Measurements from ENCODE around the gene MAP3K2. TPM values are rescaled to one million over a fixed set of nuclear protein-coding genes. Genes with fewer than 3 reads are reported as not detected.

The MAP3K2 gene
- total and polyA plus RNA-seq, 2 of the 8 experiments (the other 6 are each of a cell fraction or from before 2014, with no cell fraction given) = 2.0 to 23.2 TPM

- TF ChIP-seq, protein P1, sequence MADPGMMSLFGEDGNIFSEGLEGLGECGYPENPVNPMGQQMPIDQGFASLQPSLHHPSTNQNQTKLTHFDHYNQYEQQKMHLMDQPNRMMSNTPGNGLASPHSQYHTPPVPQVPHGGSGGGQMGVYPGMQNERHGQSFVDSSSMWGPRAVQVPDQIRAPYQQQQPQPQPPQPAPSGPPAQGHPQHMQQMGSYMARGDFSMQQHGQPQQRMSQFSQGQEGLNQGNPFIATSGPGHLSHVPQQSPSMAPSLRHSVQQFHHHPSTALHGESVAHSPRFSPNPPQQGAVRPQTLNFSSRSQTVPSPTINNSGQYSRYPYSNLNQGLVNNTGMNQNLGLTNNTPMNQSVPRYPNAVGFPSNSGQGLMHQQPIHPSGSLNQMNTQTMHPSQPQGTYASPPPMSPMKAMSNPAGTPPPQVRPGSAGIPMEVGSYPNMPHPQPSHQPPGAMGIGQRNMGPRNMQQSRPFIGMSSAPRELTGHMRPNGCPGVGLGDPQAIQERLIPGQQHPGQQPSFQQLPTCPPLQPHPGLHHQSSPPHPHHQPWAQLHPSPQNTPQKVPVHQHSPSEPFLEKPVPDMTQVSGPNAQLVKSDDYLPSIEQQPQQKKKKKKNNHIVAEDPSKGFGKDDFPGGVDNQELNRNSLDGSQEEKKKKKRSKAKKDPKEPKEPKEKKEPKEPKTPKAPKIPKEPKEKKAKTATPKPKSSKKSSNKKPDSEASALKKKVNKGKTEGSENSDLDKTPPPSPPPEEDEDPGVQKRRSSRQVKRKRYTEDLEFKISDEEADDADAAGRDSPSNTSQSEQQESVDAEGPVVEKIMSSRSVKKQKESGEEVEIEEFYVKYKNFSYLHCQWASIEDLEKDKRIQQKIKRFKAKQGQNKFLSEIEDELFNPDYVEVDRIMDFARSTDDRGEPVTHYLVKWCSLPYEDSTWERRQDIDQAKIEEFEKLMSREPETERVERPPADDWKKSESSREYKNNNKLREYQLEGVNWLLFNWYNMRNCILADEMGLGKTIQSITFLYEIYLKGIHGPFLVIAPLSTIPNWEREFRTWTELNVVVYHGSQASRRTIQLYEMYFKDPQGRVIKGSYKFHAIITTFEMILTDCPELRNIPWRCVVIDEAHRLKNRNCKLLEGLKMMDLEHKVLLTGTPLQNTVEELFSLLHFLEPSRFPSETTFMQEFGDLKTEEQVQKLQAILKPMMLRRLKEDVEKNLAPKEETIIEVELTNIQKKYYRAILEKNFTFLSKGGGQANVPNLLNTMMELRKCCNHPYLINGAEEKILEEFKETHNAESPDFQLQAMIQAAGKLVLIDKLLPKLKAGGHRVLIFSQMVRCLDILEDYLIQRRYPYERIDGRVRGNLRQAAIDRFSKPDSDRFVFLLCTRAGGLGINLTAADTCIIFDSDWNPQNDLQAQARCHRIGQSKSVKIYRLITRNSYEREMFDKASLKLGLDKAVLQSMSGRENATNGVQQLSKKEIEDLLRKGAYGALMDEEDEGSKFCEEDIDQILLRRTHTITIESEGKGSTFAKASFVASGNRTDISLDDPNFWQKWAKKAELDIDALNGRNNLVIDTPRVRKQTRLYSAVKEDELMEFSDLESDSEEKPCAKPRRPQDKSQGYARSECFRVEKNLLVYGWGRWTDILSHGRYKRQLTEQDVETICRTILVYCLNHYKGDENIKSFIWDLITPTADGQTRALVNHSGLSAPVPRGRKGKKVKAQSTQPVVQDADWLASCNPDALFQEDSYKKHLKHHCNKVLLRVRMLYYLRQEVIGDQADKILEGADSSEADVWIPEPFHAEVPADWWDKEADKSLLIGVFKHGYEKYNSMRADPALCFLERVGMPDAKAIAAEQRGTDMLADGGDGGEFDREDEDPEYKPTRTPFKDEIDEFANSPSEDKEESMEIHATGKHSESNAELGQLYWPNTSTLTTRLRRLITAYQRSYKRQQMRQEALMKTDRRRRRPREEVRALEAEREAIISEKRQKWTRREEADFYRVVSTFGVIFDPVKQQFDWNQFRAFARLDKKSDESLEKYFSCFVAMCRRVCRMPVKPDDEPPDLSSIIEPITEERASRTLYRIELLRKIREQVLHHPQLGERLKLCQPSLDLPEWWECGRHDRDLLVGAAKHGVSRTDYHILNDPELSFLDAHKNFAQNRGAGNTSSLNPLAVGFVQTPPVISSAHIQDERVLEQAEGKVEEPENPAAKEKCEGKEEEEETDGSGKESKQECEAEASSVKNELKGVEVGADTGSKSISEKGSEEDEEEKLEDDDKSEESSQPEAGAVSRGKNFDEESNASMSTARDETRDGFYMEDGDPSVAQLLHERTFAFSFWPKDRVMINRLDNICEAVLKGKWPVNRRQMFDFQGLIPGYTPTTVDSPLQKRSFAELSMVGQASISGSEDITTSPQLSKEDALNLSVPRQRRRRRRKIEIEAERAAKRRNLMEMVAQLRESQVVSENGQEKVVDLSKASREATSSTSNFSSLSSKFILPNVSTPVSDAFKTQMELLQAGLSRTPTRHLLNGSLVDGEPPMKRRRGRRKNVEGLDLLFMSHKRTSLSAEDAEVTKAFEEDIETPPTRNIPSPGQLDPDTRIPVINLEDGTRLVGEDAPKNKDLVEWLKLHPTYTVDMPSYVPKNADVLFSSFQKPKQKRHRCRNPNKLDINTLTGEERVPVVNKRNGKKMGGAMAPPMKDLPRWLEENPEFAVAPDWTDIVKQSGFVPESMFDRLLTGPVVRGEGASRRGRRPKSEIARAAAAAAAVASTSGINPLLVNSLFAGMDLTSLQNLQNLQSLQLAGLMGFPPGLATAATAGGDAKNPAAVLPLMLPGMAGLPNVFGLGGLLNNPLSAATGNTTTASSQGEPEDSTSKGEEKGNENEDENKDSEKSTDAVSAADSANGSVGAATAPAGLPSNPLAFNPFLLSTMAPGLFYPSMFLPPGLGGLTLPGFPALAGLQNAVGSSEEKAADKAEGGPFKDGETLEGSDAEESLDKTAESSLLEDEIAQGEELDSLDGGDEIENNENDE (IDR thresholded peaks at IDR 0.05; ENCODE audit: insufficient replicate concordance, low read length) = no peak
- TF ChIP-seq, protein P2, sequence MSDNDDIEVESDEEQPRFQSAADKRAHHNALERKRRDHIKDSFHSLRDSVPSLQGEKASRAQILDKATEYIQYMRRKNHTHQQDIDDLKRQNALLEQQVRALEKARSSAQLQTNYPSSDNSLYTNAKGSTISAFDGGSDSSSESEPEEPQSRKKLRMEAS (IDR thresholded peaks at IDR 0.05) = no peak
Measured at GRCh38 chr2:127377262-127377661, 10.5 kb downstream of the MAP3K2 start (continued).
